ENCODE data around the gene PCGF1.

PCGF1 gene

DNA sequence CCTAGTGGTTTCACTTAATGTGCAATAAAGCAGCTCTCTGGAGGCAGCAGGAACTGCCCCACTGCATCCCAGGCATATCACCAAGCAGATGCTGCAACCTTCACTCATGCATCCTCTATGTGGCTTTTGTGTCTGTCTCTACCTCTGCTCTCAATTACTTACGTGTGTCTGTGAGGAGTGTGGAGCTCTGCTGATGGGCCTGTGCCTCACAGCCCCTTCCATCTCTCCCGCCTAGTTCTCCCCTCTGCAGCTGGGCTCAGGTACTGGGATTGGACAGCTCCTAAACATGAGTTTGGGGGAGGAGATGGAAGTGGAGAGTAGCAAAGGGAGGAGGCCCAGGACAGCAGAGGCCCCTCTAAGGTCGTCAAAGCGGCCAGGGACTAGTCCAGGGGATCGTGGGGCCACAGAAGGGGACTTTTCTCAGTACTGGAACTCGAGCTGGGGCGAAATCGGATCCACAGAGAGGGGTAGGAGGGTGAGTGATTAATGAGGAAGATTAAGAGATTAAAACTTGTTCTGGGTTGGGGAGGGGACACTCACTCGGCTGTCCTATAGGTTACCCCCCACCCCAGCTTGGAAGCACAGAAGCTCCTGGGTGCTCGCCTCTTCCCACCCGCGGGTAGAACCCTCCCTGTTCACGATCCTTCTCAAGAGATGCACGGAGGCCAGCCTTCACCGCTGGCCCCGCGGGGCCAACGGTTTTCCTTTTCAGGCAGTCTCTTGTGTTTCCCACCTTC lies 6.0 kb downstream of the PCGF1 start:
- H3K27ac Mint-ChIP-seq = no peak overlapping the region
- no peaks in the 10 kb centered on the region for H3K9me3 Mint-ChIP-seq
- peak overlapping the region; percentile 48 for H3K4me3 Mint-ChIP-seq
- H3K27me3 Mint-ChIP-seq (ENCODE audit: low read depth) = peaks cover 62% of the 10 kb centered on the region
- peaks cover 23% of the 10 kb centered on the region for H3K36me3 Mint-ChIP-seq (ENCODE audit: low read depth)
- H3K4me1 Mint-ChIP-seq (ENCODE audit: low read depth) = peaks cover 36% of the 10 kb centered on the region

DNA sequence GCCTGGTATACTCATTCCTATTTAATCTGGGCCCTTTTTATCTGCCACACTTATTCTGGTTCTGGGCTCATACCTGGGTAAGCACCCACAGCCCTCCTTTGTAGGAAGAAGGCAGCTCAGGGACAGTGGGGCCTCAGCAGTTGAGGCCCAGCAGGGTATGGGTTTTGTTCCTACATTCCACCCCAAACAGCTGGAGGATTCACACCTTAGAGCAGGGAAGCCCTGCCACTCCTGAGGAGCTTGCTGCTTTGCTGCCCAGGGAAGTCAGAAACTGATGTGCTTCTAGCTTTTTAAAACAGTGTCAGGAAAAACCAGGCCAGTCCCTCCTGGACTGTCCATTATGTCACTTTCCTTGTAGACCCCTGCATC lies 6.9 kb downstream of the PCGF1 start:
- Mint-ChIP-seq H3K4me3 (no peak overlapping the region), H3K9me3 (no peaks in the 10 kb centered on the region), H3K27me3 (ENCODE audit: low read depth) (peaks cover 62% of the 10 kb centered on the region), H3K36me3 (ENCODE audit: low read depth) (peaks cover 24% of the 10 kb centered on the region), H3K4me1 (ENCODE audit: low read depth) (peaks cover 31% of the 10 kb centered on the region), H3K27ac (no peak overlapping the region)

DNA sequence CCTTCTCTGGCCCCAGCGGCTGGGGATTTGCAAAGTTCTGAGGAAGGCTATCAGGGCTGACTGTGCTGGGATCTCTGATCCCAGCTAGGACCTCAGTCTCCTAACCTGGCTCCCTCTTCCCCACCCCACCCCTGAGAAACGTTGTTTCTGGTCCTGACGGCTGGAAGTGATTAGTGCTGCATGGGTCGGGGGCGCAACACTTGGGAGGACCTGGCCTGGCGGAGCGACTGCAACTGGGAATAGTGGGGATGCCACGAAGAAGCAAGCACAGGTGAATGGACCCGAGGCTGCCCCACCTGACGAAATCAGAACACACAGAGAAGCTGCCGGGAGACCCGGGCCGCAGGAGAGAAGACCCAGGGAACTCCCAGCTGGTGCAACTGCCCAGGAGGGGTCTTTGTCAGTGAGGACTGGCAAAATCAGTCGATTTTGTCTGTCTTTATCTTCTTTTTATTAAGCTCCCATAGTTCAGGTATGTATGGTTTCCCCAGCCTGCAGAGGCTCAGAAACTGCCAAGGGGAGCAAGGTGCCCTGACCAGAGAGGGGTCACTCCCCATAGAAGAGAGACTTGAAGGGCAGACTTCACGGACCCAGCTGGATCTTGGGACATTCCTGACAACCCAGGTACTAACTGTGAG lies 7.4 kb downstream of the PCGF1 start:
- Mint-ChIP-seq H3K9me3 (no peaks in the 10 kb centered on the region), H3K4me1 (ENCODE audit: low read depth) (peaks cover 26% of the 10 kb centered on the region), H3K27me3 (ENCODE audit: low read depth) (peaks cover 62% of the 10 kb centered on the region), H3K27ac (no peak overlapping the region), H3K36me3 (ENCODE audit: low read depth) (peaks cover 20% of the 10 kb centered on the region), H3K4me3 (peak overlapping the region; percentile 25)

DNA sequence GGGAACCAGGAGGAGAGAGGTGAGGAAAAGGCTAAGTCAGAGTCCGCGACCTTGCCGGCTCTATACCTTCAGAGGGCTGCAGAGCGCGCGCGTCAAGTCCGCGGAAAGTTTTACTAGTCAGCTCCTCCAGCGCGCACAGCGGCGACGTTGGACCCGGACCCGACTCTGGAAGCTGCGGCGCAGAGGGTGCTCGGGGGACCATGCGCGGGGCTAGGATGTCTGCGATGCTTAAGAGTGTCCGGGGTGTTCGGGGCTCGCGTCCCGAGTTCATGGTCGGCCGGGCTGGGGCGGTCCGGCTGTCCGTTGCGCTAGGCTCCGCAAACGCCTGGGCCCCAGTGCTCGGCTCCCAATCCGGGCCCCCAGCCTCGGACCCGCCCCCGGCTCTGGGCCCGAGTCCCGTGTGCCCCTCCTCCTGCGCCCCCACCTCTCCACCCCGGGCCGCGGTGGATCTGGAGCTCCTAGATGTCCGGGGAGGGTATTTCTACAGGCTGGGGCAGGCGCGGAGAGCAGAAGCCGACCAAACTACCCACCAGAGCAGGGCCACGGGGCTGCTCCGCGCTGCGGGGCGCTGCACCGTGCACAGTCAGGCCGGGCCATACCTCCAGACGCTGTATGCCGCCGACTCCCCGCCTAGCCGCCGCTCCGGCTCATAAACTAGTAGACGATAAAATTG lies 8.1 kb downstream of the PCGF1 start, which contains the start of gene LBX2:
LBX2 (minus strand) TSS at position 337 of the 673 bp plus-strand sequence; CDS start at position 271, 66 bp downstream.
- H3K4me1 Mint-ChIP-seq (ENCODE audit: low read depth) = peaks cover 19% of the 10 kb centered on the region
- H3K9me3 Mint-ChIP-seq = no peaks in the 10 kb centered on the region
- peak within 1 kb of the TSS; percentile 80 for H3K27ac Mint-ChIP-seq
- H3K27me3 Mint-ChIP-seq (ENCODE audit: low read depth) = peaks cover 59% of the 10 kb centered on the region
- peak within 1 kb of the TSS; percentile 87 for H3K4me3 Mint-ChIP-seq
- H3K36me3 Mint-ChIP-seq (ENCODE audit: low read depth) = peaks cover 15% of the 10 kb centered on the region

DNA sequence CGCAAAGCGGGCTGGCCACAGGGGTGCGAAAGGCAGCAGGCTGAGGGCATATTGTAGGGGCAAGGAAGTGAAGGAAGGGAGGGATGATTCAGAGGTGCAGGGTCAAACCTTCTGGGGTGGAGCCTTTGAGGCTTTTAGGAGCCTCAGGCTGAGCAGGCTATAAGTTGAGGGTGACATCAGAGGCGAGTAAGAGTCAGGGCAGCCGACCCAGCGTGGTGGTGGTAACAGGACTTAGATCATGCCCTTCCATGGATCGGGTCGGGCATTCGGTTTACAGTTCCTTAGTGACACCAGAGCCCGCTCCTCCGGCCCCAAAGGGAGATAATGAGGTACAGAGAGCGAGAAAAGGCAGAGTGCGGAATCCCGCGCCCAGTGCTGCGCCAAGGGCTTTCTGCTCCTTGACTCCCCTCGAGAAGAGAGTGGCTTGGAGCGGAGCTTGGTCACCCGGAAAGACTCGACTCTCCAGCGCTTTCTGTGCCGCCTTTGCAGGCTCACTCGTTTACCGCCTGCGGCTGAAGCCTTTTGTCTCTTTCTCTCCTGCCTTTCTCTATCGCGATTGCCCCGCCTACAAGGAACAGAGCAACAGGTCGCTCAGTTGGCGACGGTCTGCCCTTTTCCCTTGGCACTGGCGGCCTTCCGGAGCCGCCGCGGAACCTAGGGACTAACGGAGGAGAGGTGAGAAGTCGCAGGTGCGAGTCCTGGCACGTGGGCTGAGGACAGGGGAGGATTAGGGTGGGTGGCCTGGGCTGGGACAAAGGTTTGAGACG lies 8.8 kb downstream of the PCGF1 start:
- peak overlapping the region; percentile 80 for H3K27ac Mint-ChIP-seq
- H3K9me3 Mint-ChIP-seq = no peaks in the 10 kb centered on the region
- H3K27me3 Mint-ChIP-seq (ENCODE audit: low read depth) = peaks cover 58% of the 10 kb centered on the region
- H3K4me3 Mint-ChIP-seq = peak overlapping the region; percentile 87
- peaks cover 20% of the 10 kb centered on the region for H3K36me3 Mint-ChIP-seq (ENCODE audit: low read depth)
- H3K4me1 Mint-ChIP-seq (ENCODE audit: low read depth) = peaks cover 19% of the 10 kb centered on the region

DNA sequence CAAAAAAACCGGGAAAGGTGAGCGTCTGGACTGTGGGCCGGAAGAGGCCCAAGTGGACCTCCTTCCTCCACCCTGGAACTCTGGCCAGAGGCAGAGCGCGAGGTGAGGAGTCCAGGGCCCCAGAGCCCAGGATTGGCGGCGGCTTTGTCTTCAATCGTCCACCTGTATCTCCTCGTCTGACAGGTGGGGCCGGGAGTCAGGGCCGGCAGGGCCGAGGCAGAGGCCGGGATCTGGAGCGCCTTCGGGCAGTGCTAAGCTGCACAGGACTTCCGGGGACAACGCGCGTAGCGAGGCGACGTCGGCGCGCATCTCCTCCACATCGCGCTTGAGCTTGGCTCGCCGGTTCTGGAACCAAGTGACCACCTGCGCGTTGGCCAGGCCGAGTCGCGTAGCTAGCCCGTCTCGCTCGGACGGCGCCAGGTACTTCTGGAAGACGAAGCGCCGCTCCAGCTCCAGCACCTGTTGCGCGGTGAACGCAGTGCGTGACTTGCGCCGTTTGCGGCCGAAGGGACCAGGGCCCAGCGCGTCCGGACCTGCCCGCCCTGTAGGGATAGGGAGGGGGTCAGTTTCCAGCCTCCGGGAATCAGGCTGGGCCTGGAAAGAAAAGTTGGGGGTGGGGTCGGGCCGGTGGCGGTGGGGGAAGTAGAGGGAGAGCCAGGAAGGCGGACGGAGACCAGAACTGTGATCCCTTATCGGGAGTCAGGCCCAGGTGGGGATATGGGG lies 9.6 kb downstream of the PCGF1 start:
- peaks cover 27% of the 10 kb centered on the region for H3K36me3 Mint-ChIP-seq (ENCODE audit: low read depth)
- no peaks in the 10 kb centered on the region for H3K9me3 Mint-ChIP-seq
- peak overlapping the region; percentile 87 for H3K4me3 Mint-ChIP-seq
- H3K27ac Mint-ChIP-seq = peak overlapping the region; percentile 79
- H3K4me1 Mint-ChIP-seq (ENCODE audit: low read depth) = peaks cover 19% of the 10 kb centered on the region
- H3K27me3 Mint-ChIP-seq (ENCODE audit: low read depth) = peaks cover 52% of the 10 kb centered on the region

DNA sequence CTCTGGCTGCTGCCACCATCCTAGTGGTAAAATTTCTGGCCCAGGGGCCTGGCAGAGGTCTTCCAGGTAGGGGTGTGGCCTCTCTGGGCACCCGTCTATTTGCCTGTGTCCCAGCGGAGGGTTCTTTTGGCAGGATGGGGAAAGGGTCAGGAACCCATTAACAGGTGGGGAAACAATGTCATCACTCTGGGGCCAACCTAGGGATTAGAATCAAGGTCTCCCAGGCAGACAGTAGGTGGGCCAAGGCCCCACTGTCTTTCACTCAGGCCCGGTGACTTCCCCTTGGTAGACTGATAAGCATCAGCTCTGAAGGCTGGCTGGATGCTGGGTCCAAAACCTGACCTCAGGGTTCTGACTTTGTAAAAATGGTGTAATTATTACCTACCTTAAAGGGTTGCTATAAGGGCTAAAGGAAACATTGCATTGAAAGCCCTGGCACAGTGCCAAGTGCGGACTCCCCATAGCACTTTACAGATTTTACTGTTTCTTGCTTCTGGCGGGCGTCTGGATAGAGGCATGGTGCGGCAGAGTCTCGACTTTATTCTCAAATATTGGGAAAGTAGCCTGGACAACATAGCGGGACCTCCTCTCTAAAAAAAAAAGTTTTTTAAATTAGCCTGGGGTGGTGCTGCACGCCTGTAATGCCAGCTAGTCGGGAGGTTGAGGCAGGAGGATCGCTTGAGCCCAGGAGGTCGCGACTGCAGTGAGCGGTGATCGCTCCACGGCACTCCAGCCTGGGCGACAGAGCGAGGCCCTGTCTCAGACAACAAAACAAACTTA lies 10.3 kb downstream of the PCGF1 start:
- peaks cover 30% of the 10 kb centered on the region for H3K36me3 Mint-ChIP-seq (ENCODE audit: low read depth)
- H3K9me3 Mint-ChIP-seq = no peaks in the 10 kb centered on the region
- peak overlapping the region; percentile 87 for H3K4me3 Mint-ChIP-seq
- peak overlapping the region; percentile 26 for H3K27ac Mint-ChIP-seq
- H3K4me1 Mint-ChIP-seq (ENCODE audit: low read depth) = peaks cover 13% of the 10 kb centered on the region
- peaks cover 45% of the 10 kb centered on the region for H3K27me3 Mint-ChIP-seq (ENCODE audit: low read depth)

DNA sequence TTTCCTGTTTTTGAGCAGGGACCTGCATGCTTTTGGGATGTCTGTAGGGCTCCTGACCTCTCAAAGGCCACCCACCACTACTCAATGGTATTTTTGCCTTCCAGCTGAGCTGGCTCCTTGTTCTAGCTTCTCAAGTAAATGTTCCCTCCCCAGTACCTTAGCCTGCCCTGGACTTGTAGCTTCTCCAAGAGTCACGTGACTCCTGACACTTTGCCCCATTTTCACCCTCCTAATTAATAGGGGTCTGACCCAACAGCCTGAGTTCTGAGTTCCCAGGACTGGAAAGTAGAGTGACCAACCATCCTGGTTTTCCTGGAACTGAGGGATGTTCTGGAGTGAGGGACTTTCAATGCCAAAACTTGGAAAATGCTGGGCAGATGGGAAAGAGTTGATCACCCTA lies 12.1 kb downstream of the PCGF1 start:
- peaks cover 40% of the 10 kb centered on the region for H3K36me3 Mint-ChIP-seq (ENCODE audit: low read depth)
- no peak overlapping the region for H3K27ac Mint-ChIP-seq
- H3K4me1 Mint-ChIP-seq (ENCODE audit: low read depth) = peaks cover 15% of the 10 kb centered on the region
- H3K9me3 Mint-ChIP-seq = no peaks in the 10 kb centered on the region
- peaks cover 27% of the 10 kb centered on the region for H3K27me3 Mint-ChIP-seq (ENCODE audit: low read depth)
- no peak overlapping the region for H3K4me3 Mint-ChIP-seq

DNA sequence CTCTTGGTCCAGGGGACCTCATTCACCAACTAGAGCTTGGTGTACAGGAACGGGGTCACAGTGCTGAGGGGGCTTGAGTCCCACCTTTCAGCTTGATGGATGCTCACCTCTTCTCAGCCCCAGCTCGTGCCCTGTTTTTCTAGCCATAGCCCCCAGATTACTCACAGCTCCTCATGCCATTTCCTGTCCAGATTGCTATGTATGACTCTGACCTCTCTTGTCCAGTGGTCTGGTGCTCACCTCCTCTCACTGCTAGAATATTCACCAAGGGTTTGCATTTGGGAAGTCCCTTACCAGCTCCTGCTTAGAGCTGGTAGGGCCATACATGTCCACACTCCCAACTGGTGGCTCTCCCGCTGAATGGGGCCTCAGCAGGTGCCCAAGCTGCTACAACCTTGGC lies 13.9 kb downstream of the PCGF1 start:
- H3K27me3 Mint-ChIP-seq (ENCODE audit: low read depth) = peaks cover 11% of the 10 kb centered on the region
- no peak overlapping the region for H3K4me3 Mint-ChIP-seq
- peaks cover 39% of the 10 kb centered on the region for H3K36me3 Mint-ChIP-seq (ENCODE audit: low read depth)
- H3K9me3 Mint-ChIP-seq = no peaks in the 10 kb centered on the region
- no peak overlapping the region for H3K27ac Mint-ChIP-seq
- peaks cover 10% of the 10 kb centered on the region for H3K4me1 Mint-ChIP-seq (ENCODE audit: low read depth)

DNA sequence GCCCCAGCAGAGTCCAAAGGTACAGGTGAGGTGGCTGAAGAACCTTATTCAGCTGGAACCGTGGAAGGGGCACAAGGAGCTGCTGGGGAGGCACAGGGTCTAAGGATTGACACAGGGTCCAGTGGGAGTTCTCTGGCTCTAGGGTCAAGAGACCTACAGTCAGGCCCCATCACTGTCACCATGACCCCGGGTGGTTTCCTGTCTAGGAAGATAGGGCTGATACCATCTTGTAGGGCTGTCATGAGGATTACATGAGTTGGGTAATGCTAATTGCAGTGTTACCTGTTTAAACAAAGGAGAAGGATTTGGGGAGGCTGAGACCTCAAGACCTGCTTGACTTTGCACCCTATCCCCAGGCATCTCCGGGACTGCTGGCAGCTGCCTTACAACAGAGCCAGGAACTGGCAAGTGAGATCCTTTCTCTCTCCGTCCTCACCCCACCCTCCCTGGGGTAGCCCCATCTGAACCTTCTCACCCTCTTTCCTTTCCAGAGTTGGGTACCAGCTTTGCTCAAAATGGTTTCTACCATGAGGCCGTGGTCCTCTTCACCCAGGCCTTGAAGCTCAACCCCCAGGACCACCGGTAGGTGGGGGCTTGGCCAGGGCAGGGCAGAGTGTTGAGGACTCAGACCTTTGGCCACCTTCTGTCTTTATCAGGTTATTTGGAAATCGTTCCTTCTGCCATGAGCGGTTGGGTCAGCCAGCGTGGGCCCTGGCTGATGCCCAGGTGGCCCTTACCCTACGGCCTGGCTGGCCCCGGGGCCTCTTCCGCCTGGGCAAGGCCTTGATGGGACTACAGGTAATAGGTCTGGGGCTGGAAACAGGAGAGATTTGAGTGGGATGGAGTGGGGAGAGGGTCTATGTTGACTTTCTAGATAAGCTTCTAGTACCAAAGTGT lies 15.6 kb downstream of the PCGF1 start:
- H3K36me3 Mint-ChIP-seq (ENCODE audit: low read depth) = peaks cover 39% of the 10 kb centered on the region
- H3K4me1 Mint-ChIP-seq (ENCODE audit: low read depth) = peaks cover 5% of the 10 kb centered on the region
- H3K27ac Mint-ChIP-seq = no peak overlapping the region

DNA sequence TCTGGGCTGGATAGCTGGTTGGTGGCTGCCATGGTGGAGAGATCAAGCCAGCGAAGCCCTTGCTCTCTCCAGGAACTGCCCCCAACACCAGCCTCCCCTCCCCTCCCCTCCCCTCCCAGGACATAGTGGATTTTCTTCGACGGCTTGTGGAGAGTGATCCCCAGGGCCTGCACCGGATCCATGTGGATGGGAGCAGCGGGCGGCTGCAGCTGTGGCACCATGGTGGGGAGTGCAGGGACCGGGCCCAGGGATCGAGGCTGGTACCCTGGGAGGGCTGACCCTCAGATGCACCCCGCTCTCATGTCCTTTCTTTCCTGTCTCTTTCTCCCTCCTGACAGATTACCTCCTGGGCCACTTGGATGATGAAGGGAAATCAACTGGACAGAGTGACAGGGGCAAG lies 17.6 kb downstream of the PCGF1 start:
- no peaks in the 10 kb centered on the region for H3K27me3 Mint-ChIP-seq (ENCODE audit: low read depth)
- H3K4me3 Mint-ChIP-seq = no peak overlapping the region
- peaks cover 5% of the 10 kb centered on the region for H3K4me1 Mint-ChIP-seq (ENCODE audit: low read depth)
- H3K27ac Mint-ChIP-seq = no peak overlapping the region
- H3K36me3 Mint-ChIP-seq (ENCODE audit: low read depth) = peaks cover 36% of the 10 kb centered on the region
- no peaks in the 10 kb centered on the region for H3K9me3 Mint-ChIP-seq

More for the DNA sequence above, 15.6 kb downstream of the PCGF1 start:
- Mint-ChIP-seq H3K4me3 (no peak overlapping the region), H3K27me3 (ENCODE audit: low read depth) (no peaks in the 10 kb centered on the region), H3K9me3 (no peaks in the 10 kb centered on the region)

DNA sequence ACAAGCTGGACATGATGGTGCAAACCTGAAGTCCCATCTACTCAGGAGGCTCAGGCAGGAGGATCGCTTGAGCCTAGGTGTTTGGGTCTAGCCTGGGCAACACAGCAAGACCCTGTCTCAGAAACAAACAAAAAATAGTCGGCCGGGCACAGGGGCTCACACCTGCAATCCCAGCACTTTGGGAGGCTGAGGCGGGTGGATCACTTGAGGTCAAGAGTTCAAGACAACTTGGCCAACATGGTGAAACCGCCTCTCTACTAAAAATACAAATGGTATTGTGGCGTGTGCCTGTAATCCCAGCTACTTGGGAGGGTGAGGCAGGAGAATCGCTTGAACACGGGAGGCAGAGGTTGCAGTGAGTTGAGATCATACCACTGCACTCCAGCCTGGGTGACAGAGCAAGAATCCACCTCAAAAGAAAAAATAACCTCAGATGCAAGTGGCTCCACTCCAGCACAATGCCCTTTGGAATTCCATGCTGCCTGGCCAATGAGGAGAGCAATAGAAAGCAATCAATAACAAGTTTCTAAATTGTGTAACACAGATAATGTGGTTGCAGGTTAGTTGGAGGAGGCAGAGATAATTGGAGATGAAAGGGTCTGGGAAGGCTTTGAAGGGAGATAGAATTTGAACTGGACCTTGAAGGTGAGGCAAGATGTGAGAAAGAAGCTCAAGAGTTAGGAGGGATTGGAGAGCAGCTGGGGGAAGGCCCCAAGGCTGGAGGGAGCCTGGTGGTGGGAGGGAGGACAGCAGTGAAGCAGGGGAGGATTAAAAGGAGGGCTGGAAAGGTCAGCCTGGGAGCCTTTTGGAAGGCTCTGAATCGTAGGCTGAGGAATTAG lies 18.6 kb downstream of the PCGF1 start:
- Mint-ChIP-seq H3K9me3 (no peaks in the 10 kb centered on the region), H3K4me3 (no peak overlapping the region), H3K4me1 (ENCODE audit: low read depth) (peaks cover 4% of the 10 kb centered on the region), H3K36me3 (ENCODE audit: low read depth) (peaks cover 30% of the 10 kb centered on the region), H3K27ac (peak overlapping the region; percentile 49), H3K27me3 (ENCODE audit: low read depth) (no peaks in the 10 kb centered on the region)
